Common myeloid progenitor, CD34-positive (primary cell): ENCODE results near the gene ZFYVE16.

Experiments
- CTCF ChIA-PET: fragments of 350-600 bp; sonication (Branson Sonifier 250); formaldehyde crosslinking; loops from one replicate; lab custom pipeline; 2021; ENCODE audit warnings: antibody characterized with exemption; lab: Charles Lee
- POLR2A ChIA-PET: fragments of 350-600 bp; sonication (Branson Sonifier 250); formaldehyde crosslinking; loops from one replicate; lab custom pipeline; 2021; ENCODE audit warnings: antibody characterized with exemption; lab: Charles Lee
- DNase-seq, 3 donors: peaks; one replicate each; pipeline versions ENCODE4 v3.0.0 to v3.0.0-alpha.2; 2013
- H3K27ac ChIP-seq, 2 experiments: 1 replicate in 1 of 2; 2 replicates in 1 of 2; pipeline ENCODE4 v1.7.0; 2013; ENCODE audit warnings: inconsistent platforms in 2 of 2, low read length in 2 of 2, mild to moderate bottlenecking in 2 of 2, low read depth in 1 of 2, moderate library complexity in 1 of 2; ENCODE audit not compliant: severe bottlenecking in 2 of 2, insufficient read depth in 1 of 2, poor library complexity in 1 of 2
- H3K27me3 ChIP-seq, 5 experiments: replicated peaks in 2 of 5; 1 replicate in 3 of 5; 2 replicates in 2 of 5; pipeline versions ENCODE4 v1.6.1 to v1.7.0; 2013; ENCODE audit warnings: low read length in 4 of 5, mild to moderate bottlenecking in 2 of 5, moderate library complexity in 2 of 5, inconsistent platforms in 1 of 5; ENCODE audit not compliant: insufficient read depth in 5 of 5, control insufficient read depth in 4 of 5
- H3K36me3 ChIP-seq, 4 experiments: 1 replicate in 2 of 4; 2 replicates in 2 of 4; pipeline versions ENCODE4 v1.6.1 to v1.7.0; 2013; ENCODE audit warnings: low read length in 3 of 4, control low read depth in 1 of 4, mild to moderate bottlenecking in 1 of 4; ENCODE audit not compliant: control insufficient read depth in 4 of 4, insufficient read depth in 4 of 4
- H3K4me1 ChIP-seq, 4 experiments: 1 replicate in 3 of 4; 2 replicates in 1 of 4; pipeline versions ENCODE4 v1.6.1 to v1.7.1; 2013; ENCODE audit warnings: low read length in 3 of 4, mild to moderate bottlenecking in 3 of 4, control low read depth in 1 of 4, inconsistent platforms in 1 of 4, moderate library complexity in 1 of 4; ENCODE audit not compliant: control insufficient read depth in 4 of 4, insufficient read depth in 4 of 4; ENCODE audit errors: control extremely low read depth in 1 of 4
- H3K4me3 ChIP-seq, 7 experiments: 1 replicate in 4 of 7; 2 replicates in 3 of 7; pipeline versions ENCODE4 v1.5.1 to v1.7.0; 2013; ENCODE audit warnings: mild to moderate bottlenecking in 7 of 7, low read length in 6 of 7, moderate library complexity in 6 of 7, inconsistent platforms in 2 of 7, low read depth in 2 of 7, control low read depth in 1 of 7; ENCODE audit not compliant: insufficient read depth in 4 of 7, control insufficient read depth in 1 of 7; ENCODE audit errors: extremely low read depth in 1 of 7
- H3K9me3 ChIP-seq, 5 experiments: 1 replicate in 4 of 5; 2 replicates in 1 of 5; pipeline versions ENCODE4 v1.6.1 to v1.7.1; 2013; ENCODE audit warnings: low read length in 4 of 5, mild to moderate bottlenecking in 2 of 5, inconsistent platforms in 1 of 5, low read depth in 1 of 5, moderate library complexity in 1 of 5; ENCODE audit not compliant: control insufficient read depth in 4 of 5, insufficient read depth in 2 of 5; ENCODE audit errors: control extremely low read depth in 1 of 5
- WGBS: methylation state at CpG from one replicate; pipeline ENCODE4 v1.1.5; 2013; ENCODE audit not compliant: insufficient coverage; 5-methylcytosine and 5-hydroxymethylcytosine counted together

ZFYVE16 gene

GRCh38 chr5:80516826-80517225 lies 109.0 kb downstream of the ZFYVE16 start:
- Histone ChIP-seq H3K4me3 (no peak overlapping the region), H3K9me3 (no peaks in the 10 kb centered on the region), H3K4me1 (no peaks in the 10 kb centered on the region), H3K36me3 (peaks cover 0 to 2% (median 0%) of the 10 kb centered on the region in 4 experiments), H3K27me3 (no peaks in the 10 kb centered on the region), H3K27ac (no peak overlapping the region)
- POLR2A ChIA-PET: no interaction called here
- CTCF ChIA-PET: no interaction called here
- WGBS: 90% methylated on average over 2 of the region's 4 CpGs
- no peak for DNase-seq
